Stomach (tissue), 4 donors: ENCODE data around the gene LRMDA.

Experiments
- CTCF ChIP-seq, 7 experiments: fragments of 450-650 bp in 4 of 7; fragments of 200-600 bp in 3 of 7; sonication (generic) in 3 of 7; IDR thresholded peaks; one replicate each; pipeline ENCODE4 v1.5.1; 2016 to 2019; ENCODE audit warnings: antibody characterized with exemption in 7 of 7, control low read depth in 2 of 7, mild to moderate bottlenecking in 1 of 7
- POLR2A ChIP-seq, 4 donors: fragments of 450-650 bp; IDR thresholded peaks; one replicate each; pipeline ENCODE4 v1.6.1; 2016; ENCODE audit warnings: antibody characterized with exemption in 4 of 4, control low read depth in 2 of 4, mild to moderate bottlenecking in 1 of 4, moderate library complexity in 1 of 4
- POLR2AphosphoS5 ChIP-seq, 3 donors: sonication (generic); formaldehyde crosslinking; IDR thresholded peaks; one replicate each; pipeline ENCODE4 v1.6.1; 2016; ENCODE audit warnings: antibody characterized with exemption in 3 of 3

- TF ChIP-seq CTCF (IDR thresholded peaks at IDR 0.05) (no peak), POLR2A (IDR thresholded peaks at IDR 0.05) (no peak), POLR2AphosphoS5 (IDR thresholded peaks at IDR 0.05) (no peak)
Measured at GRCh38 chr10:75502389-75502788, 71.0 kb downstream of the LRMDA start.
